ENCODE results near the gene TOX3. TPM values are rescaled to one million over a fixed set of nuclear protein-coding genes. Genes with fewer than 3 reads are reported as not detected.

The TOX3 gene
- total and polyA plus RNA-seq, 2 of the 8 experiments (the other 6 are each of a cell fraction or from before 2014, with no cell fraction given), result 16.7 to 31.2 TPM

DNA sequence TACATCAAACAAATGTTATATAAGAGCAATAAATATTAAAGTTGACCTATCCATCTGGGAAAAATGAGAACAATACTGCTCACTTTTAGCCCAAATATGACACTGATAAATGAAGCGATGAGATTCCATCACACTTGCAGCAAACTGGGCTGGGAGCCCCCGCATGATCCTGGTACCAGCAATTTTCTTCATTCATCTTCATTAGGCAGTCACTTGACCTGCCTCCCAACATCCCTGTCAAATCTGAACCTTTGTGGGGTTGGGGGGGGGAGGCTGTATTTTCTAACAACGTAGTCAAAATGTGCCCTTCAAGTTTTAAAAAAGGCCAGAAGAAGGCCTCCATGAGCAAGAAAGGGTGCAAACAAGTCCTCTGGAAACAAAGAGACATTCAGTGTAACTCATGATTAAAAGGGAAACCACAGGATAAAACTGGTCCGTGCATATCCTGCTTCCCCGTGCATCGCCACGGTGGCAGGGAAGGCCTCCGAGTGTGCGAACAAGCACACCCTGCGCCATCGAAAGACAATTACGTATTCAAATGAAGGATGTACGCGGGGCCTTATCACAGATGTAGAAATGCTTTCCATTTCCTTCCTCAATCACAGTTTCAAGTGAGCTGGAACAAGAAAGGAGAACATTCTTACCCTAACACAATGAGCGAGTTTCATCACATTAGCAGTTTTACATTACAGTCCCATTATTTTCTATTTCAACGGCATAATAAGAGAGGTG, 48.4 kb downstream of the TOX3 start (continued):
- TF ChIP-seq CHD7 (IDR thresholded peaks at IDR 0.05; ENCODE audit: insufficient replicate concordance, low read length) (no peak), ASH2L (IDR thresholded peaks at IDR 0.05; ENCODE audit: low read length) (peak; percentile 42), MAFK (IDR thresholded peaks at IDR 0.05; ENCODE audit: low read depth, low read length) (no peak)

All from H1 (cell line).